ENCODE measurements around the gene TMEM205.
"Not testable (repeated sequence)": the region's sequence is repeated elsewhere in the genome, so short reads cannot be mapped to it uniquely, and the experiment has no call there.

The TMEM205 gene

GRCh38 chr19:11383706-11384048 is 37.6 kb upstream of the TMEM205 start:
- peak overlapping the region; percentile 45 for H3K4me3 ChIP-seq (ENCODE audit: low read depth, low read length)
- in situ Hi-C loops (cut with HindIII; ENCODE audit: low pct_ligation_motif_present, low sequenced_read_pairs), result no loop called here

DNA sequence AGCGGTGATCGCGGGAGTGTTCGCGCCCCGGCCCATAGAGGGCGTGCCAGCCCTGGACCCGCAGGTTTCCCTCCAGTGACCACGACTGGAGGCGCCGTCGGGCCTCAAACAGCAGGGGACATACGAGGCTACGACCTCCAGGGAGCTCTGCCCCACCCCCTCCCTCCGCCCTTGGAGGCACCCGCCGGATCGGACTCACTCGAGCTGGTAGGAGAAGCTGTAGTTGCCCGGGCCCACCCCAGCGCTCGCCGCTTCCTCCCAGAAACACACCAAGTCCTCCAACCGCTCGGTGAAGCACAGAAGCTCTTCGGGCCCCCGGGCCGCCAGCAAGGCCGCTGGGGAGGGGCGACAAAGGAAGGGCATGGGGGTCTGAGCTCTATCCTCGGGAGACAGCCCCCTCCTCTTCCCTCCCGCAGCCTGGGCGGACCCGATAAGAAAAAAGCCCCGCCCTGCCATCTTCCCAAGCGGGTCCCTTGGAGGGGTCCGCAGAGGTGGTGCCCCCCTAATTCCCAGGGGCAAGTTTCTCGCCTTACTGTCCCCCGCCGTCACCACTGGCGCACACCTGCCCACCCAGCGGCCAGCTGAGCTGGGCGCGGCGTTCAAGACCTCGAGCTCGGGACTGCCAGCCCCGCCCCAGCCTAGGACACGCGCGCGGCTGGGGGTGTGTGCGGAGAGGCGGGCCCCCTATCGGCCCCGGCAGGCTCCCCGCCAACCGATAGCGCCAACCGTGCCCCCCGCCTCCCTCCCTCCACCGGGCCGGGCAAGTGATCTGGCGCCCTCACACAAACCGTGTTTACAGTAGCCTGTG is 37.0 kb upstream of the TMEM205 start:
- Histone ChIP-seq H3K4me3 (ENCODE audit: low read depth, low read length) (peak overlapping the region; percentile 45), H3K27ac (no peak overlapping the region), H3K36me3 (replicated peaks) (no peaks in the 10 kb centered on the region), H3K27me3 (replicated peaks) (no peaks in the 10 kb centered on the region)
- TF ChIP-seq CTCF (IDR thresholded peaks at IDR 0.05; ENCODE audit: low read depth, low read length, missing control alignments), result peak; percentile 81
- in situ Hi-C loops (cut with HindIII; ENCODE audit: low pct_ligation_motif_present, low sequenced_read_pairs), result no loop called here
- DNase-seq, result no peak

More at GRCh38 chr19:11383706-11384048, 37.6 kb upstream of the TMEM205 start:
- Histone ChIP-seq H3K27me3 (replicated peaks) (no peaks in the 10 kb centered on the region), H3K36me3 (replicated peaks) (no peaks in the 10 kb centered on the region), H3K27ac (no peak overlapping the region)
- no peak for TF ChIP-seq CTCF (IDR thresholded peaks at IDR 0.05; ENCODE audit: low read depth, low read length, missing control alignments)
- DNase-seq, result no peak

GRCh38 chr19:11380653-11381537 is 34.8 kb upstream of the TMEM205 start:
- peak; percentile 77 for TF ChIP-seq CTCF (IDR thresholded peaks at IDR 0.05; ENCODE audit: low read depth, low read length, missing control alignments)
- no peaks in the 10 kb centered on the region for H3K27me3 ChIP-seq (replicated peaks)
- no peaks in the 10 kb centered on the region for H3K36me3 ChIP-seq (replicated peaks)
- DNase-seq, result peak; percentile 97
- H3K27ac ChIP-seq, result peak overlapping the region; percentile 74
- peak overlapping the region; percentile 77 for H3K4me3 ChIP-seq (ENCODE audit: low read depth, low read length)
- in situ Hi-C loops (cut with HindIII; ENCODE audit: low pct_ligation_motif_present, low sequenced_read_pairs), result no loop called here

- Histone ChIP-seq H3K4me3 (ENCODE audit: low read depth, low read length) (no peak overlapping the region), H3K27me3 (replicated peaks) (no peaks in the 10 kb centered on the region), H3K27ac (no peak overlapping the region), H3K36me3 (replicated peaks) (no peaks in the 10 kb centered on the region)
- DNase-seq, result no peak
- no peak for TF ChIP-seq CTCF (IDR thresholded peaks at IDR 0.05; ENCODE audit: low read depth, low read length, missing control alignments)
- in situ Hi-C loops (cut with HindIII; ENCODE audit: low pct_ligation_motif_present, low sequenced_read_pairs), result no loop called here
Measured at GRCh38 chr19:11379857-11380350, 33.8 kb upstream of the TMEM205 start.

GRCh38 chr19:11379269-11379845 is 33.3 kb upstream of the TMEM205 start:
- in situ Hi-C loops (cut with HindIII; ENCODE audit: low pct_ligation_motif_present, low sequenced_read_pairs); DNase-seq; H3K36me3 ChIP-seq (replicated peaks); H3K27me3 ChIP-seq (replicated peaks); H3K27ac ChIP-seq; H3K4me3 ChIP-seq (ENCODE audit: low read depth, low read length): not testable (repeated sequence)

Data from brain microvascular endothelial cell (primary cell).